Endothelial cell of umbilical vein (primary cell): ENCODE measurements around the gene BCL7C. TPM values are rescaled to one million over a fixed set of nuclear protein-coding genes. Genes with fewer than 3 reads are reported as not detected.

Source experiments
- BruUV-seq: library from RNA; stranded (reverse); fragments of 400-500 nt; replicated peaks from 2 replicates; lab custom pipeline; 2021; lab: Mats Ljungman, UMichigan
- CTCF ChIA-PET: fragments of 300-600, 350-600 bp; sonication (Branson Sonifier 250); formaldehyde crosslinking; loops from one replicate; lab custom pipeline; 2021; ENCODE audit warnings: antibody characterized with exemption, inconsistent platforms; lab: Charles Lee
- POLR2A ChIA-PET: fragments of 300-600, 350-600 bp; sonication (Branson Sonifier 250); formaldehyde crosslinking; loops from one replicate; lab custom pipeline; 2021; ENCODE audit warnings: antibody characterized with exemption, inconsistent platforms; lab: Charles Lee
- DNase-seq: peaks from one replicate; pipeline ENCODE4 v3.0.0-alpha.2; 2011; ENCODE audit warnings: low read depth, low spot score
- FAIRE-seq: peaks from 2 replicates; lab custom pipeline; 2011; peaks lifted over from hg19 to GRCh38; lab: Jason Lieb, UNC
- H2AFZ ChIP-seq: 2 replicates; pipeline ENCODE4 v1.6.0; 2012; ENCODE audit warnings: low read depth, low read length, control low read depth, inconsistent platforms
- H3K27ac ChIP-seq: 2 replicates; pipeline ENCODE4 v1.5.1; 2011; ENCODE audit warnings: low read depth, mild to moderate bottlenecking, control low read depth, low read length, moderate library complexity; ENCODE audit not compliant: insufficient read depth
- H3K27me3 ChIP-seq, 2 experiments: 2 replicates each; pipeline versions ENCODE4 v1.6.0 to v1.6.1; 2011; ENCODE audit warnings: low read length in 2 of 2, mixed read lengths in 1 of 2; ENCODE audit not compliant: control insufficient read depth in 2 of 2, insufficient read depth in 2 of 2
- H3K36me3 ChIP-seq, 2 experiments: 2 replicates in 1 of 2; 3 replicates in 1 of 2; pipeline ENCODE4 v1.5.1; 2011; ENCODE audit warnings: low read length in 2 of 2, mild to moderate bottlenecking in 1 of 2, moderate library complexity in 1 of 2; ENCODE audit not compliant: control insufficient read depth in 2 of 2, insufficient read depth in 2 of 2; ENCODE audit errors: extremely low read depth in 1 of 2
- H3K4me1 ChIP-seq: 3 replicates; pipeline ENCODE4 v1.5.1; 2011; ENCODE audit warnings: mild to moderate bottlenecking, low read length; ENCODE audit not compliant: control insufficient read depth, insufficient read depth; ENCODE audit errors: extremely low read depth
- H3K4me2 ChIP-seq: 2 replicates; pipeline ENCODE4 v1.6.1; 2011; ENCODE audit warnings: low read length, control low read depth, mixed read lengths; ENCODE audit not compliant: insufficient read depth
- H3K4me3 ChIP-seq, 3 experiments: fragments of 200-600 bp in 1 of 3; sonication (generic), shearing (Covaris generic) in 1 of 3; replicated peaks in 1 of 3; 2 replicates each; pipeline ENCODE4 v1.5.1; 2011 to 2016; ENCODE audit warnings: control low read depth in 3 of 3, low read length in 3 of 3, mild to moderate bottlenecking in 2 of 3, inconsistent platforms in 1 of 3, low read depth in 1 of 3, moderate library complexity in 1 of 3; ENCODE audit not compliant: insufficient read depth in 1 of 3
- H3K79me2 ChIP-seq: 2 replicates; pipeline ENCODE4 v1.6.0; 2012; ENCODE audit warnings: low read length, inconsistent platforms; ENCODE audit not compliant: control insufficient read depth, insufficient read depth
- H3K9ac ChIP-seq: replicated peaks from 2 replicates; pipeline ENCODE3; 2011; ENCODE audit warnings: low read length, control low read depth; ENCODE audit not compliant: insufficient read depth; ENCODE audit errors: extremely low read depth
- H3K9me1 ChIP-seq: replicated peaks from 3 replicates; pipeline ENCODE4 v1.6.0; 2011; ENCODE audit warnings: mild to moderate bottlenecking, low read length; ENCODE audit not compliant: control insufficient read depth, insufficient read depth; ENCODE audit errors: extremely low read depth
- H3K9me3 ChIP-seq: replicated peaks from 2 replicates; pipeline ENCODE4 v1.5.1; 2012; ENCODE audit warnings: low read length, inconsistent platforms; ENCODE audit not compliant: control insufficient read depth, insufficient read depth
- H4K20me1 ChIP-seq: replicated peaks from 2 replicates; pipeline ENCODE3; 2011; ENCODE audit warnings: mild to moderate bottlenecking, low read length; ENCODE audit not compliant: control insufficient read depth, insufficient read depth; ENCODE audit errors: extremely low read depth
- EZH2 ChIP-seq: IDR thresholded peaks from 2 replicates; pipeline ENCODE4 v1.6.1; 2012; ENCODE audit warnings: borderline replicate concordance, low read depth, mild to moderate bottlenecking, moderate library complexity, low read length, inconsistent platforms; ENCODE audit not compliant: severe bottlenecking
- FOS ChIP-seq: IDR thresholded peaks from 2 replicates; pipeline ENCODE4 v1.6.1; 2011; ENCODE audit warnings: mild to moderate bottlenecking, low read length, moderate library complexity, borderline replicate concordance; ENCODE audit not compliant: insufficient read depth
- GATA2 ChIP-seq: IDR thresholded peaks from 2 replicates; pipeline ENCODE4 v1.7.0; 2011; ENCODE audit warnings: low read depth, mild to moderate bottlenecking, moderate library complexity, mixed read lengths, low read length; ENCODE audit not compliant: insufficient read length, insufficient read depth
- JUN ChIP-seq: IDR thresholded peaks from 2 replicates; pipeline ENCODE4 v1.6.1; 2011; ENCODE audit warnings: borderline replicate concordance, low read depth; ENCODE audit not compliant: insufficient read length, insufficient read depth
- MAX ChIP-seq: IDR thresholded peaks from 2 replicates; pipeline ENCODE4 v1.6.1; 2011; ENCODE audit not compliant: insufficient read depth, insufficient read length
- MYC ChIP-seq: IDR thresholded peaks from one replicate; pipeline ENCODE4 v1.6.1; 2011; ENCODE audit warnings: mild to moderate bottlenecking, low read depth, low read length
- POLR2A ChIP-seq: IDR thresholded peaks from 2 replicates; pipeline ENCODE4 v1.6.1; 2012; ENCODE audit warnings: low read depth, mild to moderate bottlenecking, control low read depth, low read length
- POLR2AphosphoS5 ChIP-seq: IDR thresholded peaks from 2 replicates; pipeline ENCODE4 v1.6.1; 2012; ENCODE audit warnings: low read depth, mild to moderate bottlenecking, control low read depth, low read length, moderate library complexity; ENCODE audit not compliant: insufficient read depth
- dilution Hi-C: fragments of 300-500 bp; cut with MboI; formaldehyde crosslinking; loops from one replicate; pipeline ENCODE4 v1.15.0; 2019; ENCODE audit warnings: low sequenced_read_pairs; ENCODE audit not compliant: extremely low pct_ligation_motif_present
- intact Hi-C: fragments of 100-400 bp; cut with micrococcal nuclease; formaldehyde crosslinking; loops from one replicate; pipeline ENCODE4 v1.10.0; 2022
- polyA plus RNA-seq, 4 experiments: library from polyadenylated mRNA; depleted of rRNA in 3 of 4; stranded (reverse) in 3 of 4; unstranded in 1 of 4; fragments of >200 nt; gene quantifications; 2 replicates each; pipeline versions ENCODE4 v1.2.1 to v1.2.3, GENCODE V29; 2011 to 2012; ENCODE audit warnings: missing spikeins in 1 of 4
- total RNA-seq: library from RNA; stranded (reverse); gene quantifications from 2 replicates; pipeline ENCODE4 v1.2.3, GENCODE V29; 2021
- TF ChIP-seq, protein P1 (sequence below), 2 donors: IDR thresholded peaks; 1 replicate in 1 of 2; 2 replicates in 1 of 2; pipeline ENCODE4 v1.5.1; 2011; ENCODE audit warnings: low read length in 2 of 2, mild to moderate bottlenecking in 2 of 2, moderate library complexity in 2 of 2, control low read depth in 1 of 2, inconsistent platforms in 1 of 2, low read depth in 1 of 2; ENCODE audit not compliant: insufficient read depth in 1 of 2; ENCODE audit errors: extremely low read depth in 1 of 2

The BCL7C gene
- total and polyA plus RNA-seq, 2 donors (not counting 3 experiments of a cell fraction or from before 2014, with no cell fraction given): 30.2 to 38.3 TPM

DNA sequence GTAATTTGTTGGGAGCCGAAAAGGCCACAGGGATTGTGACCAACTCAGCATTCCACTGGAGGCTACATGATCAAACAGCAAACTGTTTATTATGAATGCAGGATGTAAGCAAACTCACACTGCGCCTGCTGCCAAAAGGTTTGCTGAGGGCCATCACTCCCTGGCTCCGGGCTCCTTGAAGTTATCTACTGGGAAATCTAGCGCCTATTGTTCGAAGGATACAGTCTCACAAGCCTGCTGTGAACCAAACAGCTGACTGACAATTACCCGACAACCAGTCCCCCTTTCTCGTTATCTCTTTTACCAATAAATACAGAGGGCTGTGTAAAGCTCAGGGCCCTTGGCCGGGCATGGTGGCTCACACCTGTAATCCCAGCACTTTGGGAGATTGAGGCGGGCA lies 52.5 kb downstream of the BCL7C start:
- H3K36me3 ChIP-seq: no peaks in the 10 kb centered on the region
- H3K27me3 ChIP-seq: peaks cover 0 to 2% of the 10 kb centered on the region in 2 experiments
- H3K4me3 ChIP-seq: no peak overlapping the region
- dilution Hi-C loops: no loop called here
- no peaks in the 10 kb centered on the region for H3K9me1 ChIP-seq
- H2AFZ ChIP-seq: no peak overlapping the region
- H3K4me1 ChIP-seq: no peaks in the 10 kb centered on the region
- no peaks in the 10 kb centered on the region for H3K9me3 ChIP-seq
- intact Hi-C loops: loop anchor here (5.0 kb wide), 1 partner anchor 1026 kb away; no protein-coding TSS in a partner anchor
- no peak overlapping the region for H3K27ac ChIP-seq
- FAIRE-seq: no peak
- no peaks in the 10 kb centered on the region for H3K79me2 ChIP-seq
- TF ChIP-seq MYC (no peak), JUN (no peak), MAX (no peak), POLR2A (no peak), FOS (no peak), POLR2AphosphoS5 (no peak), GATA2 (no peak), EZH2 (no peak)
- TF ChIP-seq, protein P1, sequence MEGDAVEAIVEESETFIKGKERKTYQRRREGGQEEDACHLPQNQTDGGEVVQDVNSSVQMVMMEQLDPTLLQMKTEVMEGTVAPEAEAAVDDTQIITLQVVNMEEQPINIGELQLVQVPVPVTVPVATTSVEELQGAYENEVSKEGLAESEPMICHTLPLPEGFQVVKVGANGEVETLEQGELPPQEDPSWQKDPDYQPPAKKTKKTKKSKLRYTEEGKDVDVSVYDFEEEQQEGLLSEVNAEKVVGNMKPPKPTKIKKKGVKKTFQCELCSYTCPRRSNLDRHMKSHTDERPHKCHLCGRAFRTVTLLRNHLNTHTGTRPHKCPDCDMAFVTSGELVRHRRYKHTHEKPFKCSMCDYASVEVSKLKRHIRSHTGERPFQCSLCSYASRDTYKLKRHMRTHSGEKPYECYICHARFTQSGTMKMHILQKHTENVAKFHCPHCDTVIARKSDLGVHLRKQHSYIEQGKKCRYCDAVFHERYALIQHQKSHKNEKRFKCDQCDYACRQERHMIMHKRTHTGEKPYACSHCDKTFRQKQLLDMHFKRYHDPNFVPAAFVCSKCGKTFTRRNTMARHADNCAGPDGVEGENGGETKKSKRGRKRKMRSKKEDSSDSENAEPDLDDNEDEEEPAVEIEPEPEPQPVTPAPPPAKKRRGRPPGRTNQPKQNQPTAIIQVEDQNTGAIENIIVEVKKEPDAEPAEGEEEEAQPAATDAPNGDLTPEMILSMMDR (IDR thresholded peaks at IDR 0.05; ENCODE audit: extremely low read depth in 1 of 2, insufficient read depth in 1 of 2, low read depth in 1 of 2, low read length in 2 of 2): no peak
- no peak for DNase-seq
- POLR2A ChIA-PET: no interaction called here
- CTCF ChIA-PET: no interaction called here
- no peak overlapping the region for H3K4me2 ChIP-seq
- H3K9ac ChIP-seq: no peak overlapping the region
- no peaks in the 10 kb centered on the region for H4K20me1 ChIP-seq
- no TSS peak for BruUV-seq
